H9 (cell line): ENCODE results near the gene JAKMIP3. TPM values are rescaled to one million over a fixed set of nuclear protein-coding genes. Genes with fewer than 3 reads are reported as not detected.

ENCODE experiments used
- DNase-seq: peaks from one replicate; pipeline ENCODE4 v3.0.0-alpha.2; 2017
- H2AFZ ChIP-seq: one replicate; pipeline ENCODE4 v1.6.1; 2013; ENCODE audit warnings: mild to moderate bottlenecking, low read length, control low read depth, moderate library complexity
- H2AK5ac ChIP-seq: 2 replicates; pipeline ENCODE4 v1.6.1; 2013; ENCODE audit warnings: low read length, control low read depth, mixed read lengths; ENCODE audit not compliant: insufficient read length
- H2BK120ac ChIP-seq: one replicate; pipeline ENCODE4 v1.6.1; 2013; ENCODE audit warnings: low read depth, mild to moderate bottlenecking, low read length, control low read depth, inconsistent platforms; ENCODE audit not compliant: poor library complexity, severe bottlenecking
- H2BK12ac ChIP-seq: 2 replicates; pipeline ENCODE4 v1.6.1; 2013; ENCODE audit warnings: low read length, control low read depth, mixed read lengths, low read depth; ENCODE audit not compliant: insufficient read length
- H2BK15ac ChIP-seq: 2 replicates; pipeline ENCODE4 v1.6.1; 2013; ENCODE audit warnings: low read depth, low read length, control low read depth
- H2BK20ac ChIP-seq: one replicate; pipeline ENCODE4 v1.6.1; 2013; ENCODE audit warnings: low read depth, mild to moderate bottlenecking, low read length, control low read depth, inconsistent platforms; ENCODE audit not compliant: poor library complexity, severe bottlenecking
- H2BK5ac ChIP-seq: 2 replicates; pipeline ENCODE4 v1.6.1; 2013; ENCODE audit warnings: low read length, control low read depth, mixed read lengths; ENCODE audit not compliant: insufficient read length
- H3K14ac ChIP-seq: 2 replicates; pipeline ENCODE4 v1.6.1; 2013; ENCODE audit warnings: low read length, control low read depth; ENCODE audit not compliant: insufficient read depth
- H3K18ac ChIP-seq: 2 replicates; pipeline ENCODE4 v1.6.1; 2013; ENCODE audit warnings: low read depth, mild to moderate bottlenecking, mixed read lengths, low read length, control low read depth; ENCODE audit not compliant: insufficient read length
- H3K23ac ChIP-seq: 2 replicates; pipeline ENCODE4 v1.6.1; 2013; ENCODE audit warnings: low read length, control low read depth, mixed read lengths, low read depth; ENCODE audit not compliant: insufficient read length
- H3K23me2 ChIP-seq: 2 replicates; pipeline ENCODE4 v1.6.1; 2013; ENCODE audit warnings: low read depth, mild to moderate bottlenecking, mixed read lengths, low read length, control low read depth; ENCODE audit not compliant: insufficient read length, poor library complexity, severe bottlenecking
- H3K27ac ChIP-seq: 2 replicates; pipeline ENCODE4 v1.5.1; 2013; ENCODE audit warnings: low read length, control low read depth, mixed read lengths, low read depth; ENCODE audit not compliant: insufficient read length
- H3K27me3 ChIP-seq: 2 replicates; pipeline ENCODE4 v1.6.1; 2013; ENCODE audit warnings: low read length, control low read depth, inconsistent platforms; ENCODE audit not compliant: insufficient read depth
- H3K4ac ChIP-seq: 2 replicates; pipeline ENCODE4 v1.6.1; 2013; ENCODE audit warnings: low read depth, mild to moderate bottlenecking, control low read depth, inconsistent platforms, low read length, moderate library complexity
- H3K4me1 ChIP-seq: 2 replicates; pipeline ENCODE4 v1.6.1; 2013; ENCODE audit warnings: low read length, control low read depth, inconsistent platforms; ENCODE audit not compliant: insufficient read depth
- H3K4me2 ChIP-seq: 2 replicates; pipeline ENCODE4 v1.6.1; 2013; ENCODE audit warnings: low read length, control low read depth, mixed read lengths; ENCODE audit not compliant: insufficient read length, insufficient read depth
- H3K56ac ChIP-seq: 2 replicates; pipeline ENCODE4 v1.6.1; 2013; ENCODE audit warnings: low read depth, mild to moderate bottlenecking, mixed read lengths, low read length, control low read depth; ENCODE audit not compliant: insufficient read length
- H3K79me1 ChIP-seq: 2 replicates; pipeline ENCODE4 v1.6.1; 2013; ENCODE audit warnings: low read depth, mild to moderate bottlenecking, moderate library complexity, low read length, control low read depth, inconsistent platforms; ENCODE audit not compliant: insufficient read depth, poor library complexity, severe bottlenecking
- H3K79me2 ChIP-seq: 2 replicates; pipeline ENCODE4 v1.6.1; 2013; ENCODE audit warnings: low read length, control low read depth, inconsistent platforms; ENCODE audit not compliant: insufficient read depth
- H3K9ac ChIP-seq: 2 replicates; pipeline ENCODE4 v1.6.1; 2013; ENCODE audit warnings: low read length, control low read depth, mixed read lengths; ENCODE audit not compliant: insufficient read length; ENCODE audit errors: extremely low read depth
- H3K9me3 ChIP-seq: one replicate; pipeline ENCODE4 v1.6.1; 2013; ENCODE audit warnings: low read depth, low read length, inconsistent platforms; ENCODE audit not compliant: control insufficient read depth
- H3T11ph ChIP-seq: one replicate; pipeline ENCODE4 v1.6.1; 2013; ENCODE audit warnings: mild to moderate bottlenecking, low read length, control low read depth, inconsistent platforms
- H4K20me1 ChIP-seq: one replicate; pipeline ENCODE4 v1.6.1; 2013; ENCODE audit not compliant: control insufficient read depth, insufficient read length, insufficient read depth
- H4K5ac ChIP-seq: 2 replicates; pipeline ENCODE4 v1.6.1; 2013; ENCODE audit warnings: low read depth, mild to moderate bottlenecking, mixed read lengths, low read length, control low read depth; ENCODE audit not compliant: insufficient read length
- H4K8ac ChIP-seq: replicated peaks from 2 replicates; pipeline ENCODE4 v1.6.1; 2013; ENCODE audit warnings: low read length, control low read depth, mixed read lengths, low read depth; ENCODE audit not compliant: insufficient read length
- H4K91ac ChIP-seq: 2 replicates; pipeline ENCODE4 v1.6.1; 2013; ENCODE audit warnings: low read depth, mild to moderate bottlenecking, moderate library complexity, mixed read lengths, low read length, control low read depth; ENCODE audit not compliant: insufficient read length
- H3K27ac Mint-ChIP-seq, 3 experiments: 2 replicates in 2 of 3; 3 replicates in 1 of 3; pipeline ENCODE4 v1.8.0; 2020 to 2021; ENCODE audit warnings: mixed read lengths in 3 of 3, mild to moderate bottlenecking in 1 of 3, moderate library complexity in 1 of 3
- H3K27me3 Mint-ChIP-seq: 2 replicates; pipeline ENCODE4 v1.8.0; 2021; ENCODE audit warnings: low read depth, mild to moderate bottlenecking, moderate library complexity, mixed read lengths
- H3K36me3 Mint-ChIP-seq, 3 experiments: 2 replicates in 2 of 3; 3 replicates in 1 of 3; pipeline ENCODE4 v1.8.0; 2020 to 2021; ENCODE audit warnings: low read depth in 3 of 3, mixed read lengths in 3 of 3; ENCODE audit not compliant: insufficient read depth in 1 of 3
- H3K4me1 Mint-ChIP-seq, 2 experiments: 2 replicates each; pipeline ENCODE4 v1.8.0; 2020; ENCODE audit warnings: mixed read lengths in 2 of 2
- H3K4me3 Mint-ChIP-seq, 2 experiments: 2 replicates in 1 of 2; 3 replicates in 1 of 2; pipeline ENCODE4 v1.8.0; 2020 to 2021; ENCODE audit warnings: mild to moderate bottlenecking in 2 of 2, mixed read lengths in 2 of 2, moderate library complexity in 1 of 2
- H3K9me3 Mint-ChIP-seq, 2 experiments: 2 replicates in 1 of 2; 3 replicates in 1 of 2; pipeline ENCODE4 v1.8.0; 2020; ENCODE audit warnings: mild to moderate bottlenecking in 2 of 2, mixed read lengths in 2 of 2, moderate library complexity in 1 of 2
- WGBS: extraction: QIAGEN DNeasy Blood & Tissue Kit; methylation state at CpG from one replicate; pipeline ENCODE4 v1.1.7; 2013; ENCODE audit warnings: missing lambda C conversion rate, low lambda C conversion rate, mixed read lengths; ENCODE audit not compliant: insufficient read length; ENCODE audit errors: extremely low coverage; 5-methylcytosine and 5-hydroxymethylcytosine counted together
- total RNA-seq: library from RNA; stranded (reverse); gene quantifications from 2 replicates; pipeline ENCODE4 v1.2.1, GENCODE V29; 2021
- TF ChIP-seq, protein P1 (sequence below): fragments of 200-600 bp; sonication (generic); conservative IDR thresholded peaks from 3 replicates; pipeline ENCODE4 v1.8.0; 2021; ENCODE audit warnings: antibody characterized with exemption, mild to moderate bottlenecking

Gene JAKMIP3
- total RNA-seq, 1 experiment from 2014 or later = 0.50 TPM

DNA sequence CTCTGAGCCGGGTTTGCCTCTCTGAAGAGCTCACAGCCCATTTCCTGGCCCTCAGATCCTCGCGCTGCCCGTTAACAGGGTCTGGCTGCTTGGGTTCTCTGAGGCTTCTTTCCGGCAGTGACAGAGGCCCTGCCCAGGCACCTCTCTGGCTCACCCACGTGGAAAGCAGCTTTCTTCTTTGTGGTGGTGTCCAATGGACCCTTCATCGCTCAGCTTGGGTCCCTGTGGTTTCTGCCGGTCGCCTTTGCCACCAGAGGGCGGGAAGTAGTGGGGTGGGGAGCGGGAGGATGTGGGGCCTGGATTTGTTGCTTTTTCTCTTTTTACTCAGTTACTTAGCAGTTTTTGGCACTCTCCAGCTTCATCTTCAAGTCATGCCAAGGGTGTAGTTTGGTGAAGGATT, 15.6 kb upstream of the JAKMIP3 start:
- no peaks in the 10 kb centered on the region for H3K4me1 ChIP-seq
- no peak overlapping the region for H3K23ac ChIP-seq
- H4K91ac ChIP-seq = no peak overlapping the region
- Mint-ChIP-seq H3K27ac (no peak overlapping the region), H3K4me1 (peaks cover 4 to 7% of the 10 kb centered on the region in 2 experiments), H3K27me3 (peaks cover 26% of the 10 kb centered on the region), H3K4me3 (no peak overlapping the region), H3K9me3 (peaks cover 29 to 30% of the 10 kb centered on the region in 2 experiments), H3K36me3 (peaks cover 7 to 11% (median 10%) of the 10 kb centered on the region in 3 experiments; a peak in 6 of 7 replicates)
- no peaks in the 10 kb centered on the region for H3K27me3 ChIP-seq
- no peak for DNase-seq
- no peak overlapping the region for H3K14ac ChIP-seq
- H2BK15ac ChIP-seq = no peak overlapping the region
- no peak overlapping the region for H2BK5ac ChIP-seq
- H2AFZ ChIP-seq = no peak overlapping the region
- no peak overlapping the region for H3T11ph ChIP-seq
- H4K20me1 ChIP-seq = no peaks in the 10 kb centered on the region
- no peak overlapping the region for H3K27ac ChIP-seq
- no peak overlapping the region for H3K18ac ChIP-seq
- H2BK20ac ChIP-seq = no peak overlapping the region
- no peaks in the 10 kb centered on the region for H3K79me1 ChIP-seq
- H3K4me2 ChIP-seq = no peak overlapping the region
- H2BK120ac ChIP-seq = no peak overlapping the region
- H3K56ac ChIP-seq = no peak overlapping the region
- TF ChIP-seq, protein P1, sequence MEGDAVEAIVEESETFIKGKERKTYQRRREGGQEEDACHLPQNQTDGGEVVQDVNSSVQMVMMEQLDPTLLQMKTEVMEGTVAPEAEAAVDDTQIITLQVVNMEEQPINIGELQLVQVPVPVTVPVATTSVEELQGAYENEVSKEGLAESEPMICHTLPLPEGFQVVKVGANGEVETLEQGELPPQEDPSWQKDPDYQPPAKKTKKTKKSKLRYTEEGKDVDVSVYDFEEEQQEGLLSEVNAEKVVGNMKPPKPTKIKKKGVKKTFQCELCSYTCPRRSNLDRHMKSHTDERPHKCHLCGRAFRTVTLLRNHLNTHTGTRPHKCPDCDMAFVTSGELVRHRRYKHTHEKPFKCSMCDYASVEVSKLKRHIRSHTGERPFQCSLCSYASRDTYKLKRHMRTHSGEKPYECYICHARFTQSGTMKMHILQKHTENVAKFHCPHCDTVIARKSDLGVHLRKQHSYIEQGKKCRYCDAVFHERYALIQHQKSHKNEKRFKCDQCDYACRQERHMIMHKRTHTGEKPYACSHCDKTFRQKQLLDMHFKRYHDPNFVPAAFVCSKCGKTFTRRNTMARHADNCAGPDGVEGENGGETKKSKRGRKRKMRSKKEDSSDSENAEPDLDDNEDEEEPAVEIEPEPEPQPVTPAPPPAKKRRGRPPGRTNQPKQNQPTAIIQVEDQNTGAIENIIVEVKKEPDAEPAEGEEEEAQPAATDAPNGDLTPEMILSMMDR = no peak; the same call in 2 of the 3 replicates
- H4K5ac ChIP-seq = no peak overlapping the region
- no peak overlapping the region for H2BK12ac ChIP-seq
- no peaks in the 10 kb centered on the region for H3K23me2 ChIP-seq
- H2AK5ac ChIP-seq = no peak overlapping the region
- H4K8ac ChIP-seq = no peak overlapping the region
- peaks cover 8% of the 10 kb centered on the region for H3K9me3 ChIP-seq
- no CpG with 5 or more reads among the region's 11 CpGs for WGBS
- no peak overlapping the region for H3K9ac ChIP-seq
- H3K79me2 ChIP-seq = no peaks in the 10 kb centered on the region
- no peak overlapping the region for H3K4ac ChIP-seq
